Measurements from ENCODE around the gene ARMCX4.
A peak's percentile ranks its signal among the peaks of the same experiment; 100 is the strongest.

The ARMCX4 gene

DNA sequence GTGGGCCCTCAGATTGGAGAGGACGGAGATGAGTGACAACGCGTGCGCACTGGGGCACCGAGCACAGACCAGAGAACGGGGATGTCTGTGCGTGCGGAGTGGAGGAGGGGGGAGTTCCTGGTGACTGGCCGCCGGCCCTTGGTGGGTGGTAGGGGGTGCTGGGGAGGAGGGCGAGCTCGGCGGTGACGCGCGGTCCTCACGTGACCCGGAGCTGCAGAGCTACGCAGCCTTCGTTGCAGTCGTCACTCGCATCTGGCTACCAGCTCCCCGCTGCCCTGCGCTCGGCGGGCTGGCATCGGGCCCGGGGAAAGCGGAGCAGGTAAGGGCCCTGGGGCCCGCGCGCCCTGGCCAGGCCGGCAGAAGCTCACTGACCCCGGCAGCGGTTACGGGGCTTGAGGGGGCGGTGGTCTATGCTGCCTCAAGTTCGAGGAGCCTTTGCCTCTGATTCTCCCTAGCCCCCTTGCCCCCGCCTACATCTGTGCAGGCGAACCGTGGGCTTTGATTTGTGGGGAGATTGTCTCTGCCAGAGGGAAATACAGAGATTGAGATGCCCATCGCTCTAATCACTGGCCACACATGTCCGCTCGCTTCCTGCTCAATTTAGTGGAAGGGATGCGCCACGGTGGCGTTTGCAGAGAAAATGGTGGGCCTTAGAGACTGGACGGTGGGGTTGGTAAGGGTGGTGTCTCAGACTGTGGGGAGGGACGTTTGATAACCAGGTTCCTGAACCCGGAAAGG, at the start of gene ARMCX4:
TSS of gene ARMCX4 (plus strand) at position 245 of the 738 bp plus-strand sequence. CDS start 3,134 bp downstream, outside the sequence.
- no peak for TF ChIP-seq ZFX (IDR thresholded peaks at IDR 0.05; ENCODE audit: borderline replicate concordance)
- 0 out of 2 replicates have a peak within 1 kb of the TSS, but pooled peaks have one; percentile 34 for H3K27ac ChIP-seq

DNA sequence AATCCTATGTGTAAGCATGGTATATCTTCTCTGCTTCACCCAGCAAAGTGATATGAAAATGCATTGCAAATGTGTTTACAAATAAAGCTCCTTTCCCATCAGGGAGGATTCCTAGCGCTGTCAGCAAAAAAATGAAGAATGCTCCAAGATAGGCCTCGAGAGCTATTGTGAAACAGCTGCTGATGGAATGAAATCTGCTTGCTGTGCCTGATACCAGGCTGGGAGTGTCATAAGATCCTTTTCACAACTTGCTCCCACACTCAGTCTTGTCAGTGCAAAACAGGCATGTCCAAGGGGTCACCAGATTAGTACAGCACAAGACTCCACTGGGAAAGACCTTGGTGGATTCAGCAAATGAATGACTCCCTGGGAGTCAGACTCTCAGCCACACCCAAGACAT, 43.2 kb upstream of the ARMCX4 start:
- H3K27ac ChIP-seq = no peak overlapping the region

GRCh38 chrX:101449279-101449678, 36.0 kb upstream of the ARMCX4 start:
- no peak overlapping the region for H3K27ac ChIP-seq
- no peak for TF ChIP-seq CTCF (IDR thresholded peaks at IDR 0.05)
- TF ChIP-seq ZFX (IDR thresholded peaks at IDR 0.05; ENCODE audit: borderline replicate concordance) = no peak

More for the DNA sequence above, 43.2 kb upstream of the ARMCX4 start:
- no peak for TF ChIP-seq CTCF (IDR thresholded peaks at IDR 0.05)
- no peak for TF ChIP-seq ZFX (IDR thresholded peaks at IDR 0.05; ENCODE audit: borderline replicate concordance)

GRCh38 chrX:101450085-101450484, 35.2 kb upstream of the ARMCX4 start:
- TF ChIP-seq ZFX (IDR thresholded peaks at IDR 0.05; ENCODE audit: borderline replicate concordance) (no peak), CTCF (IDR thresholded peaks at IDR 0.05) (no peak)
- H3K27ac ChIP-seq = no peak overlapping the region

- no peak overlapping the region for H3K27ac ChIP-seq
- TF ChIP-seq ZFX (IDR thresholded peaks at IDR 0.05; ENCODE audit: borderline replicate concordance) (no peak), CTCF (IDR thresholded peaks at IDR 0.05) (no peak)
Observed at GRCh38 chrX:101450961-101451360, 34.3 kb upstream of the ARMCX4 start.

- TF ChIP-seq CTCF (IDR thresholded peaks at IDR 0.05) = no peak
- TF ChIP-seq ZFX (IDR thresholded peaks at IDR 0.05; ENCODE audit: borderline replicate concordance) = no peak
Observed at GRCh38 chrX:101452056-101452455, 33.2 kb upstream of the ARMCX4 start.

DNA sequence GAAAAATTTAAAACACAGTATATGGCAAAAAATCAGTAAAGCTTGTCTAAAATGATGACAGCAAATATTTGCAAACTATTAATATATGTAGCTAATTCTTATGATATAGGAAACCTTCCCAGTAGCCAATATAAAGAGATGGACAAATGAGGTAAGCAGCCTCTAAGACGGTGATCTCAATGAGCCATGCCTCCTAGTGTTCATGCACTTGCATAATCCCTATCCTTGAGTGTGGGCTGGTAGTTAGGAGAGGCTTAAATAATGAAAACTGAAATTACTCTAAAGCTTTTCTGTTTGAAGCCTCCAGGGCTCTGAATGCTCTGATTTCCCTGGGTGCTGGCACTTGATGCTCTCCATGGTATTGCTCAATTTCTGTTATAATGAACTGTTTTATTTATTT, 24.6 kb upstream of the ARMCX4 start:
- TF ChIP-seq ZFX (IDR thresholded peaks at IDR 0.05; ENCODE audit: borderline replicate concordance) = no peak
- TF ChIP-seq CTCF (IDR thresholded peaks at IDR 0.05) = no peak
- H3K27ac ChIP-seq = no peak overlapping the region

More at GRCh38 chrX:101452056-101452455, 33.2 kb upstream of the ARMCX4 start:
- H3K27ac ChIP-seq = no peak overlapping the region
